Iris pigment epithelial cell (primary cell): ENCODE results near the gene ALPK3.
A peak's percentile ranks its signal among the peaks of the same experiment; 100 is the strongest.

ENCODE experiments used
- DNase-seq: peaks from one replicate; pipeline ENCODE4 v3.0.0-alpha.2; 2011; ENCODE audit warnings: low read depth

ALPK3 gene

DNA sequence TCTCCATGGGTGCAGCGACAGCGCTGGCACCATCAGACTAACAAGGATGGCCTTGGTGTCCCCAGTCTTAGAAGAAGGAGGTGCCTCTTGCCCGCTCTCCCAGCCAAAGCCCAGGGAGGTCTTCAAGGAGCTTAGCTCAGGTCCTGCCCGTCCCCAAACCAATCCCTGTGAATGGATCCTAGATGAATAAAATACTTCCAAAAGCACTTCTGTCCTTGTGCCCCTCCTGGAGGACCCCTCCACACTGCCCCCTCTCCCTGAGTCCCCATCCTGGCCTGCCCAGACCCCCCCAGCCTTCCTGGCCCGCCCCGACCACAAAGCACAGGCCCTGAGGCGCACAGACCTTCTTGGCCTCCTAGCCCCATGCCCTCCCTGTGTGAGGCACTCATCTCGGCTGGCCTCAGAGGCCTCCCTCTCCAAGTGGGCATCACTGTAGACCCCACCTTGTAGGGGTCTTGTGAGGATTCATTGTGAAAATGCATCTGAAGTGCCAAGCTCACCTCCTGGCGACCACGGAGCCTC is 75.7 kb downstream of the ALPK3 start:
- DNase-seq = no peak

DNA sequence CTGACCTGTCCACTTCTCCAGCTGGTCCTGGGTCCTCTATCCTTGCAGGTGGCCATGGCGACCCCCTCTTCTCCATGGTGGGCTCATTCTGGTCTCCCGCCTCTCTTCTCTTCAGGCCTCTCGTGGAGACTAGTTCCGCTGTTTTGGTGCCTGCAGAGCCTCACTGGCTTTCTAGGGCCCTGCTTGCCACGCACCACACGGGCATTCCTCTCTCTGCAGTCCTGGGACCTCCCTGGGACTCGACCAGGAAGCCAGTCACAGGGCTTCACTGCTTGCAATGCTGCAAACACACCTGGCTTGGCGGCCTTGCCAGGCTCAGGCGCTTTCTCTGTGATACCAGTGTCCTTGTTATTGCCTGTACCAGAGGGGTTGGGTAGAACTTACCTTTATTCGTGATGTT is 76.5 kb downstream of the ALPK3 start:
- DNase-seq = no peak

DNA sequence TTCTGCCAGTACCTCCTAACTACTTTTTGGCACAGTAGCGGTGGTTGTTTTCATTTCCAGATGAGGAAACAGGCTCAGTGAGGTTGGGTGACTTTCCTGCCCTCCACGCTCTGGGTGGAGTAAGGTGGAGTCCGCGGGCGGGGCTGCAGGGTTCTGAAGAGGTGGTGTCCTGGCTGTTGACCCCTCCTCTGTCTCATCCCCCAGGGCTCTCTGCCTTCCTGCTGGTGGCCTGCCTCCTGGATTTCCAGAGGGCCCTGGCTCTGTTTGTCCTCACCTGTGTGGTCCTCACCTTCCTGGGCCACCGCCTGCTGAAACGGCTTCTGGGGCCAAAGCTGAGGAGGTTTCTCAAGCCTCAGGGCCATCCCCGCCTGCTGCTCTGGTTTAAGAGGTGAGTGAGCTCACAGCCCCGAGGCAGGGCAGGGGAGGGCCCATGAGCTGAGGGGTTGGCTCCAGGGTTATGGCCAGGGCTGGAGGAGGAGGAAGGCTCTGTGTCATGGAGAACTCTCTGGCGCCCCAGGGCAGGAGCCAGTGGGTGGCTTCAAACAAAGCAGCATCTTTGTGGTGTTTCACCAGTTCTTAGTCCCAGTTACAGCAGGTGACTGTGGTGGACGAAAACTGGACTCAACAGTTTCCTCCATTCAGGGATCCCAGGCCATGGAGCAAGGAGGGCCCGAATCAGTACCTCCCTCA is 77.7 kb downstream of the ALPK3 start:
- DNase-seq = no peak

DNA sequence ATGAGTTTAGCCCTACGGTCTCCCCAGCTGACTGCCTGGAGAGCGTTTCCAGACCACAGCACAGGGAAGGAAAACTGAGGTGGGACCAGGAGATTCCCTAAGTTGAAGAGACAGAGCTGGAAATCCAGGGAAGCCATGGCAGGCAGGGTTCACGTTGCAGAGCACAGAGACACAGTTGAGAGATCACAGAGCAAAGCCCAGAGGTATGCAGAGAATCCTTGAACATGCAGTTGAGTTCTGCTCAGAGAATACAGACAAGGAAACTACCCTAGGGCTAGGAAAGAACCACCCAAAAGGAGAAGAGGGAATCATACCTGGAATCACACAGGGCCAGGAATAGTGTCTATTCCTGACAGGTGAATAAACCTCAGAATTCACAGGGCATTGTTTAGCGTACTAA is 81.6 kb downstream of the ALPK3 start:
- peak; percentile 14 for DNase-seq

DNA sequence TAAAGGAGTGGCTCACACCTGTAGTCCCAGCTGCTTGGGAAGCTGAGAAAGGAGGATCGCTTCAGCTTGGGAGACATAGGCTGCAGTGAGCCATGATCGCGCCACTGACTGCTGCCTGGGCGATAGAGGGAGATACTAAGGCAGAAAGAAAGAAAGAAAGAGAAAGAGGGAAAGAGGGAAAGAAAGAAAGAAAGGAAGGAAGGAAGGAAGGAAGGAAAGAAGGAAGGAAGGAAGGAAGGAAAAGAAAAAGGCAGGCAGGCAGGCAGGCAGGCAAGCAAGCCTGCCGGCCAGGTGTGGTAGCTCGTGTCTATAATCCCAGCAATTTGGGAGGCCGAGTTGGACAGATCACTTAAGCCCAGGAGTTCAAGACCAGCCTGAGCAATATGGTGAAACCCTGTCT is 82.6 kb downstream of the ALPK3 start:
- no peak for DNase-seq

DNA sequence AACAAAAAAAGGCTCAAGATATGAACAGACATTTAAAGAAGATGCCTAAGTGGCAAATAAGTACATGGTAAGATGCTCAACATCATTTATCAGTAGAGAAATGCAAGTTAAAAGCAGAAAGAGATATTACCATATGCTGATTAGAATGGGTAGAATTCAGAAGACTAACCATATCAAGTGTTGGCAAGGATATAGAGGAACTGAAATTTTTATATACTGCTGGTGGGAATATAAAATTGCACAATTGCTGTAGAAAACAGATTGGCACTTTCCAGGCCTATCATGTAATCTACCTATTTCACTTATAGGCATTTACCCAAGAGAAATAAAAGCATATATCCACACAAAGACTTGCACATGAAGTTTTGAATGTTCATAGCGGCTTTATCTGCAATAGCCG is 84.4 kb downstream of the ALPK3 start:
- DNase-seq = no peak

DNA sequence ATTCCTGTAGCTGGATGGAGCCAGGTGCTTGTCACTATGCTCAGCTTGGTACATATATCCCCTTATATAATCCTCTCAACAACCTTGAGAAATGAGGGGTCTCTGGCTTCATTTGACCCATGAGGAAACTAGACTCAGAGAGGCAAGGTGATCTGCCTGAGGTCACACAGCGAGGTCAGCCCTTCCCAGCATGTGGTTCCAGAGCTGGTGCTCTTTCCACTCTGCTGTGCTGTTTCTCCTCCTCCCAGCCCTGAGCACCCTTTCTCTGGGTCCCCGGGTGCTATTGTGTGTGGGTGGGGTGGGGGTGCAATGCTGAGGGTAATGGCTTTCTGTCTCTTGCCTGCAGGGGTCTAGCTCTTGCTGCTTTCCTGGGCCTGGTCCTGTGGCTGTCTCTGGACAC is 86.6 kb downstream of the ALPK3 start:
- DNase-seq = no peak

DNA sequence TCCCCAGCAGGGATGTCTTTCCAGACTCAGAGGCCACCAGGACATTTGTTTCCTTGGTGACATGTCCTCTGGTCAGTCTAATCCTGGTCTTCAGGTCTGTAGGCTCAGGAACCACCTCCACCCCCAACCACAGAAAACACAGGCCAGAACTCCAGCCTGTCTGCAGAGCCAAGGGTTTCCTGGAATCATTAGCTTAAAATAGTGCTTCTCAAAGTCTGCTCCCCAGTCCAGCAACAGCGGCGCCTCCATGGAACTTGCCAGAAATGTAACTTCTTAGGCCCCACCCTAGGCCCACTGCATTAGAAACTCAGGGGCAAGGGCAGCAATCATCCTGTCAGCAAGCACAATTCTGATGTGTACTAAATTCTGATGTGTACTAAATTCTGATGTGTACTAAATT is 87.3 kb downstream of the ALPK3 start:
- no peak for DNase-seq

DNA sequence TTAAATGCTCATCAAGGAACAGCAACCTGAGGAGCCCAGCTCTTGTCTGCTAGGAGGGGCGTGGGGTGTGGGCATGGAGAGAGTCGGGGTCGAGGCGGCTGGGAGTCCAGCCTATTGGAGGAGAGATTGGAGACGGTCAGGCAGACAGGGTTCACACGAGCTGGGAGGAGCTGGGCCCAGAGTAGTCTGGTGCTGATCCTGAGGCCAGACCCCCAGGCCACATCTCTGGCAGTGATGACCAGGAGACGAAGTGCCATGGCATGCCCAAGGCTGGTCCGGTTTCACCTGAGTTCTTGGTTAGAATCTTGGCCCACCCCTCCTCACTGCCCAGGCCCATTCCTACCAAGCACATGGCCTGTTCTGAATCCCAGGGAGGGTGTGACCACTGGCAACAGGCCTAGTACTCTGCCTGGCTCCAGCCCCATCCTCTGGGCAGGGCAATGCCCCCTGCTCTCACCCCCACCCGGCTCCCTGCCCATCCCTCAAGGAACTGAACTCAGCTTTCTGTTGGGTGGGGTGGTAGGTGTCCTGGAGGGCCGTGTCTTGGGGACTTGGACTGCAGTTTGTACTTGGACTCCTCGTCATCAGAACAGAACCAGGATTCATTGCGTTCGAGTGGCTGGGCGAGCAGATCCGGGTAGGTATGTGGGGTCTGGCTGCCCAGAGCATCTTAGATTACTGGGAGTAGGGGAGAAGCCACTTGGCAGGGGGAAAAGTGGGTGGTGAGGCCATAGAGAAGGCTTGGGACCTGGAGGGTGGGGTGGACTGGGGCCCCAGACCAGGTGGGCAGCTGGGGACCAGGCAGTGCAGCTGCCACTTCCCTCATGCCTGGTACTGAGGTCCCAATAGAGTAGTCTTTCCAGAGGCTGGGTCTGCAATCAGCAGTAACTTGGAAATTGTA is 88.1 kb downstream of the ALPK3 start:
- no peak for DNase-seq

DNA sequence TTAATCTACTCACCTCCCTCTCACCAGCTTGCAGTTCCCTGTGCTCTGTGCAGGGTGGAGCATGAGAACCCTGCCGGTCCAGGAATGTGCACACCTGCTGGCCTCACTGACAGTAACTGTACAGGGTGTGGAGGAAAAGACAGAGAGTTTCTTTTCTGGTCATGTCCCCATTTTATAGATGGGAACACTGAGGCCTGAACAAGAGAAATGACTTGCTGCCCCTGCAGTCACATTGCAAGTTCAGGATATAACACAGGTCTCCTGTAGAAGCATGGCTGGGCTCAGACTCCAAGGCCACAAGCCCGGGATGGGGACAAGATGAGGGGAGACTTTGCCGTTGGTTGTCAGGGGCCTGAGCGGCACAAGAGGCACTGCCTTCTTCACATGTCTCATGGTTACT is 90.6 kb downstream of the ALPK3 start:
- no peak for DNase-seq

DNA sequence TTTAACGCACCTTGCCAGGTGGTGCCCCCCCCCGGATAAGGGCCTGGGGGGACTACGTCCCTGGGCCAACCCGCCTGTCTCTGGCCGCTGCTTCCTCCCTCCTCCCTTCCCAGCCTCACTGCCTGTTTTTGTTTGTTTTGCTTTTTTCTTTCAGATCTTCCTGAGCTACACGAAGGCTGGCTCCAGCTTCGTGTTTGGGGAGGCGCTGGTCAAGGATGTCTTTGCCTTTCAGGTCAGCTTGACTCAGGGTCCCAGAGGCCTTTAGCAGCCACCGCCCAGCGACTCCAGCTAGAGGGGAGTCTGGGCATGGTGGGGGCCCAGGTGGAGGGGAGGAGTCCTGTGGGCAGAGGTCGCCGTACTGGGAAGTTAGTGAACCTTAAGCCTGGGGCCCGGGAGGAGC is 91.4 kb downstream of the ALPK3 start:
- DNase-seq = no peak

DNA sequence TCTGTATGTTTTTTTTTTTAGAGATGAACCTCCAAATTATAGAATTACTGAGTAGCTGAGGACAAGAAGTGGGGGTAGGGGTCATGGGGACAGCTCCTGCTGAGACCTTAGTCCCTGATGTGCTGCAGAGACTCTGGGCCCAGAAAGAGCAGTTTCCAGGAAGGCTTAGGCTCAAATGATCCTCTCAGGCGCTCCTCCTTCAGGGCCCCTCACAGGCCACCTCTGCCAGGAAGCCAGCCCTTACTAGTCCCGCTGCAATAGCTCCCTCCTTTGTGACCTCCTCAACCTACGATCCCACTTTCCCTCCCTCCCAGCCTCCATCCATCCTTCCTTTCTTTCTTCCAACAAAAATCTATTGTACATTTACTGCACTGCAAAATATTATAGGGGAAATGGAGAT is 91.9 kb downstream of the ALPK3 start:
- no peak for DNase-seq

DNA sequence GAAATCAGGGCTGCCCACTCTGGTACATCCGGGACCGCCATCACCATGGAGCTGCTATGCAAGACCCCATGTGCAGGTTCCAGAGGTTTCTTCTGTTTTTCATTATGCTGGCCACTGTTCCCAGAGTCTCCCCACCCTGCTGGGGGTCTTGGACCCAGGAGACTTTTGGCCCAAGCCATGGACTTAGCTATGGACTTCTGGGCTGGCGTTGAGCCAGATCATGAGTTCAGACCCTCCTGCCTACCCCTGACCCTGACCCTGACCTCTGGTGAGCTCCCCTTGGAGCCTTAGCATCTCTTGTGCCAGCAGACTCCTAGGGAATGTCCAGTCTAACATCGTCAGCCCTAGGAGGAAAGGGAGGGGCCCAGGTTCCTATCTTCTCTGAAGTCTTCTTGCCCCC is 92.6 kb downstream of the ALPK3 start:
- no peak for DNase-seq

DNA sequence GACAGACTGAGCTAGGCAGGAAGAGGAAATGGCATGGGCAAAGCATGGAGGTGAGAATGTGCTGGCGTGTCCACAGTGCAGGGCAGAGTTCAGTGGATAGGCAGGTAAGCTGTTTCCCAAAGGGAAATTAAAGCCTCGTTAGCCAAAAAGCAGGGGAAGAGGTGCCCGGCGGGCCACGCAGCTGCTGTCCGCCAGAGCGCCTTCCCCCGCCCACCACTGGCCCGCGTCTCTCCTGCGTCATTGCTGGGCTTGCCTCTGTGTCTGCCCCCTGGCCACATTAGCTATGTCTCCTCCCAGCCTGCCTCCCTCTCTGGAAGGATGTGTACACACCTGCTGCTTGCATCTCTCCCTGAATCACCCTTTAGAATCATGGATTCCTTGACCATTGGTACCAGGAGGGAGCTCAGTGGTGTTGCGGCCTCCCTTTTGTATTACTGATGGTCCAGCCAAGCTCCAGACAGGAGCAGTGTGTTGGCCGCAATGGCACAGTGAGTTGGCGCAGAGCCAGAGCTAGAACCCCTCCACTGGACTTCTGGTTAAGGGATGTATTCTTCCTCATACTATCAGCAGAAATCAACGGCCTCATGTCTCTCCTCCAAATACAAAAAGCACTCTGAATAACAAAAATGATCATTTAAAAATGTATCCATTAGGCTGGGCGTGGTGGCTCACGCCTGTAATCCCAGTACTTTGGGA is 93.9 kb downstream of the ALPK3 start:
- no peak for DNase-seq

DNA sequence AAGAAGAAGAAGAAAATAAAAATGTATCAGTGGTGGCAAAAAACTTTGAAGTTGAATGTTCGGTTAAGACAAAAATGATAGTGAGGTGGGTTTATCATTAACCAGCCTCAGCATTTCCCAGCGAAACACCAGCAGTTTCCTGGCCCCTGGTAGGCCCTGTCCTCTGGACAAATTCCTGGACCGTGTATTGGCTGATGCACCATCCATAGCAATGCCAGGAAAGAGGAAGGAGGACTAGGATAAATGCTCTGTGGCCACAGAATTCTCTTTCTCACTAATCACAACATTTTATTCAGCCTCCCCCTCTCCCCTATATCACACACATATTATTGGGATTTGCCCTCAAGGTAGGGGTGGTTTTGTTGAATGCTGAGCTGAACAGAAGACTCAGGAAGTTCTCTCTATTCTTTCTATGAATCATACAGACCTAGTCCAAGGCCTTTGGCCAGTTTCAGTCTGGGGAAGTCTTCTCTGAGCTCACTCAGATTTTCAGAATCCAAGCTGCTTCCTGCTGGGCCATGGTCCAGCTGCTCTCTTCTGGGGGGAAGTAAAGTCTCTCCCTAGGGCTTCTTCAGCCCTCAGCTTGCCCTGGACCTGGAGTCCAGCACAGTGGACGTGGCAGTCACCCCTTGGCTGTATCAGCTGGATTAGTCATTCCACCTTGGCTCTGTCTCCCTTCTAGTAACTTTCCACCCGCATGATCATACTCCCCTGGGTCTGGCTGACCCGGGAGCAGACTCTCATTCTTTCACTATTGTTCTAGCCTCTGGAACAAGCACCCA is 94.9 kb downstream of the ALPK3 start:
- DNase-seq = peak; percentile 98

DNA sequence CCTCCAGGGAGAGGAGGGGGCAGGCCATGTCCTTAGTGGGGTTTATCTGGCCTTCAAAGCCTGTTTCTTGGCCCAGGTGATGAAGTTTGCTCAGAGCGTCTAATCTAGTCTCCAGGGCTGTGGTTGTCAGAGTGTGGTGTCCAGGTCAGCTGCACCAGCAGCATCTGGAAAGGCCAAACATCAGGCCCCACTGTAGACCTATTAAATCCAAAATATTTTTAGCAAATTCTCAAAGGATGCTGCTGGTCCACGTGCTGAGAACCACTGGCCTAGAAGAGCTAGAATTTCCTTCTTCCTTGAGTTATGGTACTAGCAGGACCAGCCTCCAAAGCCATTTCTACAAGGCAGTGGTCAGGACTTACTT is 96.2 kb downstream of the ALPK3 start:
- no peak for DNase-seq

DNA sequence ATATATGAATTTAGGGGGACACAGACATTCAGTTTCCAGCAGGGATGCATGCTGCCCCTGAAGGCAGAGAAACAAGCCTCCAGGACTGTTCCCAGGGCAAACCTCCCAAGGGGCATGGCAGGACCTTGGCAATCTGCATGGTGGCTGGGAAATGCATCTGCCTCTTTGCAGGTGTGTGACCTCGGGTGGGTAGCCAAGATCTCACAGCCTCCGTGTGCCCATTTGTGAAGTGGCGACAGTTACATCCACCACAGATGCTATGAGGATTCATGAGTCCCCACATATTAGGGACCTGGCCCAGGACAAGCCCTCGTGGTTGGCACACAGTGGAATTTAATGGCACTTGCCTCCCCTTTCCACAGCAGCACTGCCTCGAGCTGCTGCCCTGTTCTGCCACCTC is 97.2 kb downstream of the ALPK3 start:
- no peak for DNase-seq

DNA sequence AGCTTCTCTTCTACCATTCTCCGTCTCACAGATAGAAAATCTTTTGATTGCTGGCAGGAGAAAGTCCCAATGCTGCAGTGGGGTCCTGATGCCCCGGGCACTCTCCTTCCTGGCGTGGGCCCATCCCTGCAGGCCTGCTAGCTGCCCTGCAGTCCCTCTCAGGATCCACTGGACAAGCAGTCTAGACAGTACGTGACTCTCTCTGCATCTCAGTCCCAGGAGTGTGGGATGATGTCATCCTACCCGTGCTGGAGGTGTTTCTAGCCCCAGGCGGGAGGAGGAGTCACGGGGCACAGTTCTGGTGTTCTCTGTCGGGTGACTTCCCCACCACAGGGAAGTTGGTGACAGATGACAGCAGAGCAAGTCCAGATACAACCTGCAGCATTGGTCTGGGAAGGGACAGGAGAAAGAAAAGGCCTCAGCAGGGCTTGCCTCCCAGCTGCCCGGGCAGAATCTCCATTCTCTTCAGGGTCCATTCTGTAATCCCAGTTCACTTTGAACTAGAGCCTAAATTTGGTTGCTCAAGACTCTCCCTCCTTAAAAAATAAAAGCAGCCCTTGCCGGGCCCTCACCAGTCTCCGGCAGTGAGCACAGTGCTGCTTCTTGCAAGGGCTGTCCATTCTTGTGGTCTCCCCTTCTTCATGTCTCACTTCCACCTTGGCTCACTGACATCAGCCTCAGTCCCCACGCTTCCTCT is 97.9 kb downstream of the ALPK3 start:
- peak; percentile 89 for DNase-seq

DNA sequence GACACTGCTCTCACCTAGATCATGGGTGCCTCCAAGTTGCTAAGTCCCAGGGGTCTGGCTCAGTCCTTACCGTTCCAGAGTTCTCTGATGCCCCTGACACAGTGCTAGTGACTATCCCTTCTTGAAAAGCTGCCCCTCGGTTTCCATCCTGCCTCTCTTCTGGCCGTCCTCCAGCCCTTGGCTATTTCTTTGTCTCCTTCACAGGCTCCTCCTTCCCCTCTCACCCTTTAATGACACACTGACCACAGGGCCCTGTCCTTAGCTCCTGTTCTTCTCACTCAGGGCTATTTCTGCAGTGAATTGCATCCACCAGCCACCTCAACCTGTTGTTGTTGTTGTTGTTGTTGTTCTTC is 98.4 kb downstream of the ALPK3 start:
- no peak for DNase-seq

DNA sequence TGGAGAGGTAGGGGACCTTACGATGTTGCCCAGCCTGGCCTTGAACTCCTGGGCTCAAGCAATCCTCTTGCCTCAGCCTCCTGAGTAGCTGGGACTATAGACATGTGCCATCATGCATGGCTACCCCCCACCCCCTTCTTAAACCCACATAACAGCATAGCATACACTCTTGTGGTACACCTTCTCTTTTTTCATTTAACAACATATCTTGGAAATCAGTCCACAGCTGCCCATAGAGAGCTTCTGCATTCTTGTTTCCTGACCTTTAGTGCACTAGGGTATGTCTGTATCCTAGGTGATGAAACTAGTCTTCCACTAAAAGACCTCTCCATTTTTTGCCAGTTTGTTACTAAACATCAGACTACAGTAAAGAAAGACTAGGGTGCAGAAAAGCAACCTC is 100.3 kb downstream of the ALPK3 start:
- DNase-seq = no peak

DNA sequence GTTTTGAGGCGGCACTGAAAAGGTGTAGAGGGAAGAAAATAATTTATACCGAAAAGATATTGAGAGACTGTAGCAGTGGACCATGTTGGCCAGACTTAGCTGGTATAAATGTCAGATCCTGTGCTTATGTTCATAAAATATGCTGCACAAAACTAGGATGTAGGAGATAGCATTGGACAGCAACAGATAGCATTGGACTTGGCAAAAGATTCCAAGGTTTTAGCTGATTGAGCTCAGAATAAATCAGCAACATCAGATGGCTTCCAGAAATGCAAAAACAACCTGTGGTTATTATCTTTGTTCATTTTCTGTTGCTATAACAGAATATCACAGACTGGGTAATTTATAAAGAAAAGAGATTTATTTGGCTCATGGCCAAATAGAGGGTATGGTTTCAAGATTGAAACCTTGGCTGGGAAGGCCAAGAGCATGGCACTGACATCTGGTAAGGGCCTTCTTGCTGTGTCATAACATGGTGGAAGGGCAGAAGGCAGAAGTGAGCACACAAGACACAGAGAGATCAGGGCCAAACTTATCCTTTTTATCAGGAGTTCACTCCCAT is 102.0 kb downstream of the ALPK3 start:
- DNase-seq = no peak
